Activated CD8-positive, alpha-beta T cell treated with anti-CD3 and anti-CD28 coated beads for 36 hours (primary cell): ENCODE results near the gene IGFL3. TPM values are rescaled to one million over a fixed set of nuclear protein-coding genes. Genes with fewer than 3 reads are reported as not detected.

Experiments
- ATAC-seq: fragments of 200-7000 bp; cut with Tn5 transposase; one replicate; pipeline ENCODE4 v1.10.0; 2021; ENCODE audit warnings: mild to moderate bottlenecking, moderate library complexity
- CTCF ChIA-PET: fragments of 350-600 bp; sonication (Branson Sonifier 250); formaldehyde crosslinking; loops from one replicate; lab custom pipeline; 2021; ENCODE audit warnings: antibody characterized with exemption; lab: Charles Lee
- POLR2A ChIA-PET: fragments of 350-600 bp; sonication (Branson Sonifier 250); formaldehyde crosslinking; loops from one replicate; lab custom pipeline; 2021; ENCODE audit warnings: antibody characterized with exemption; lab: Charles Lee
- DNase-seq: peaks from one replicate; pipeline ENCODE4 v3.0.0-alpha.2; 2020
- H3K27ac Mint-ChIP-seq: one replicate; pipeline ENCODE4 v1.8.0; 2021; ENCODE audit warnings: mild to moderate bottlenecking, mixed read lengths
- H3K27me3 Mint-ChIP-seq: one replicate; pipeline ENCODE4 v1.8.0; 2021; ENCODE audit warnings: mixed read lengths
- H3K36me3 Mint-ChIP-seq: one replicate; pipeline ENCODE4 v1.8.0; 2021; ENCODE audit warnings: low read depth, mixed read lengths
- H3K4me1 Mint-ChIP-seq: one replicate; pipeline ENCODE4 v1.8.0; 2021; ENCODE audit warnings: low read depth, mixed read lengths
- H3K4me3 Mint-ChIP-seq: one replicate; pipeline ENCODE4 v1.8.0; 2021; ENCODE audit warnings: mild to moderate bottlenecking, moderate library complexity, mixed read lengths
- H3K9me3 Mint-ChIP-seq: one replicate; pipeline ENCODE4 v1.8.0; 2021; ENCODE audit warnings: mixed read lengths
- CTCF ChIP-seq: fragments of 200-600 bp; IDR thresholded peaks from one replicate; pipeline ENCODE4 v1.8.0; 2022; ENCODE audit warnings: antibody characterized with exemption, mild to moderate bottlenecking
- intact Hi-C: fragments of 100-400 bp; cut with micrococcal nuclease; formaldehyde crosslinking; loops from one replicate; pipeline ENCODE4 v1.10.0; 2022
- total RNA-seq, 2 experiments: library from RNA; stranded (reverse); gene quantifications; one replicate each; pipeline ENCODE4 v1.2.3, GENCODE V29; 2021

Gene IGFL3
- total RNA-seq, 2 experiments from 2014 or later: not detected

- ChIA-PET CTCF (interaction anchor here (1.2 kb wide), 1 partner anchor 82 kb away, joined by 3 read pairs; no protein-coding TSS in a partner anchor), POLR2A (no interaction called here)
- DNase-seq: no peak
- intact Hi-C loops: no loop called here
- H3K27me3 Mint-ChIP-seq: peaks cover 41% of the 10 kb centered on the region
- H3K9me3 Mint-ChIP-seq: peaks cover 18% of the 10 kb centered on the region
- no peak overlapping the region for H3K27ac Mint-ChIP-seq
- ATAC-seq: no peak
- no peak overlapping the region for H3K4me3 Mint-ChIP-seq
- no peak for TF ChIP-seq CTCF
- no peaks in the 10 kb centered on the region for H3K36me3 Mint-ChIP-seq
- no peaks in the 10 kb centered on the region for H3K4me1 Mint-ChIP-seq
These were observed 35.1 kb upstream of the IGFL3 start for GRCh38 chr19:46159418-46160232.

GRCh38 chr19:46155237-46155636 lies 30.7 kb upstream of the IGFL3 start:
- Mint-ChIP-seq H3K4me1 (no peaks in the 10 kb centered on the region), H3K27me3 (peaks cover 50% of the 10 kb centered on the region), H3K9me3 (no peaks in the 10 kb centered on the region), H3K27ac (no peak overlapping the region), H3K36me3 (no peaks in the 10 kb centered on the region), H3K4me3 (no peak overlapping the region)
- intact Hi-C loops: no loop called here
- TF ChIP-seq CTCF: no peak
- POLR2A ChIA-PET: no interaction called here
- ATAC-seq (no peak), DNase-seq (no peak)
- CTCF ChIA-PET: interaction anchor here (1.1 kb wide), 1 partner anchor 126 kb away, joined by 4 read pairs; no protein-coding TSS in a partner anchor

DNA sequence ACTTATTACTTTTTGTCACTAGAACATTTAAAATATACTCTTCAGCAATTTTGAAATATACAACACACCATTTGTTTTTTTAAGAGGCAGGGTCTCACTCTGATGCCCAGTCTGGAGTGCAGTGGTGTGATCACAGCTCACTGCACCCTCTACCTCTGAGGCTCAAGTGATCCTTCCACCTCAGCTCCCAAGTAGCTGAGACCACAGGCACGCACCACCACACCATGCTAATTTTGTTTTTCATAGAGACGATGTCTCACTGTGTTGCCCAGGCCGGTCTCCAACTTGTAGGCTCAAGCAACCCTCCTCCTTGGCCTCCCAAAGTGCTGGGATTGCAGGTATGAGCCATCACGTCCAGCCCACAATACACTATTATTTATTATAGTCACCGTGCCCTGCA lies 26.1 kb upstream of the IGFL3 start:
- Mint-ChIP-seq H3K4me3 (no peak overlapping the region), H3K27ac (no peak overlapping the region), H3K4me1 (peaks cover 8% of the 10 kb centered on the region), H3K36me3 (no peaks in the 10 kb centered on the region), H3K27me3 (peaks cover 57% of the 10 kb centered on the region), H3K9me3 (no peaks in the 10 kb centered on the region)
- no peak for ATAC-seq
- intact Hi-C loops: no loop called here
- ChIA-PET CTCF (no interaction called here), POLR2A (no interaction called here)
- no peak for DNase-seq
- no peak for TF ChIP-seq CTCF

- no peaks in the 10 kb centered on the region for H3K36me3 Mint-ChIP-seq
- no peak for TF ChIP-seq CTCF
- ATAC-seq (peak; percentile 91), DNase-seq (peak; percentile 46)
- ChIA-PET CTCF (interaction anchor here (1.3 kb wide), 1 partner anchor 22 kb away, joined by 4 read pairs; no protein-coding TSS in a partner anchor), POLR2A (no interaction called here)
- no peak within 1 kb of the TSS for H3K4me3 Mint-ChIP-seq
- H3K27me3 Mint-ChIP-seq: peaks cover 50% of the 10 kb centered on the region
- H3K27ac Mint-ChIP-seq: no peak within 1 kb of the TSS
- no peaks in the 10 kb centered on the region for H3K9me3 Mint-ChIP-seq
- intact Hi-C loops: no loop called here
- H3K4me1 Mint-ChIP-seq: peaks cover 8% of the 10 kb centered on the region
These were observed 23.4 kb upstream of the IGFL3 start, which contains the start of gene IGFL2 for GRCh38 chr19:46147791-46148288. IGFL2 (plus strand) TSS chr19:46148238; CDS start chr19:46148279, 41 bp downstream.

GRCh38 chr19:46147166-46147740 lies 22.8 kb upstream of the IGFL3 start:
- no peaks in the 10 kb centered on the region for H3K36me3 Mint-ChIP-seq
- intact Hi-C loops: no loop called here
- CTCF ChIA-PET: interaction anchor here (1.3 kb wide), 1 partner anchor 22 kb away, joined by 4 read pairs; no protein-coding TSS in a partner anchor

More at GRCh38 chr19:46147166-46147740, 22.8 kb upstream of the IGFL3 start:
- TF ChIP-seq CTCF: no peak
- H3K27me3 Mint-ChIP-seq: peaks cover 45% of the 10 kb centered on the region
- H3K27ac Mint-ChIP-seq: no peak overlapping the region
- no peak overlapping the region for H3K4me3 Mint-ChIP-seq
- POLR2A ChIA-PET: no interaction called here
- DNase-seq: no peak
- ATAC-seq: no peak
- H3K9me3 Mint-ChIP-seq: no peaks in the 10 kb centered on the region
- H3K4me1 Mint-ChIP-seq: peaks cover 8% of the 10 kb centered on the region
